Raji (cell line): Measurements from ENCODE around the gene MBD1.

Experiments
- POLR2A ChIP-seq: IDR thresholded peaks from 2 replicates; pipeline ENCODE4 v1.6.1; 2011; ENCODE audit warnings: low read depth, low read length, control low read depth; ENCODE audit not compliant: insufficient read depth

Gene MBD1

DNA sequence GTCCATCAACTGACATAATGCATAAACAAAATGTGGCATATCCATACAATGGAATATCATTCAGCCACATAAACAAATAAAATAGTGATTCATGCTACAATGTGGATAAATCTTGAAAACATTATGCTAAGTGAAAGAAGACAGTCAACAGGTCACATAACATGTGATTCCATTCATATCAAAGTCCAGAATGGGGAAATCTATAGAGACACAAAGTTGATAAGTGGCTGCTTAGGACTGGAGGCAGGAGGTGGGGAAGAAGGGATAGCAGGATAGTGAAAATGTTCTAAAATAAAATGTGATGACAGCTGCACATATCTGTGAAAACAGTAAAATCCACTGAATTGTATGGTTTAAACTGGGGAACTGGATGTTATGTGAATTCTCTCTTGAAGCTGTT lies 33.8 kb downstream of the MBD1 start:
- TF ChIP-seq POLR2A, result no peak

DNA sequence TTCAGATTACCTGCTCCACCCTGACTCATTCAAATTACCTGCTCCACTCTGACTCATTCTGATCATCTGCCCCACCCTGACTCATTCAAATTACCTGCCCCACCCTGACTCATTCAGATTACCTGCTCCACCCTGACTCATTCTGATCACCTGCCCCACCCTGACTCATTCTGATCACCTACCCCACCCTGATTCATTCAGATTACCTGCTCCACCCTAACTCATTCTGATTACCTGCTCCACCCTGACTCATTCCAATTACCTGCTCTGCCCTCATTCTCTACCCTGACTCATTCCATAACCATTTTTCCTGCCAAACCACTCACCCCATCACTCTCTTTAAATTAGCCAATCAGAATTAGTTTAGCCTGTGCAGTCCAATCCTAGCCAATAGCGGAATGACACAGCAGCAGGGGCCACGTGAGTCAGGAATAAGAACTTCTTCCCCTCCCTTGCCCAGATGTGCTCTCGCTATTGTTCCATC lies 41.2 kb downstream of the MBD1 start:
- no peak for TF ChIP-seq POLR2A

DNA sequence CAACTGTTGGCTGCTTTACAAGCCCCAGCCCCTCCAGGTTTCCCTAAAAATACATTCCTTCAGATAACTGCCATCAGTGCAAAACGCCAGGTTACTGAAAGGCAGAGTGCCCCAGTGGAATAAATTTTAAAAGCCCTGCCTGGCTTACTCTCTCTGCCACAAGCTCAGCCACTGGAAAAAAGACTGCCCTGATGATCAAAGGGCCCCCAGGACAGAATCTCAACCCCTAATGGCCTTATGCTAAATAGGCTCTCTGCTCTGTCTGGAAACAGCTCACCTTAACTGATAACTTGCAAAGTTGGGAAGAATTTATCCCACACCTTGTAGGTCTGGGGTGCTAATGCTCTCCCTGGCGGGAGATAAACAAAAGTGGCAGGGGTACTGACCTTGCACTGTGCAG lies 48.9 kb downstream of the MBD1 start:
- no peak for TF ChIP-seq POLR2A

DNA sequence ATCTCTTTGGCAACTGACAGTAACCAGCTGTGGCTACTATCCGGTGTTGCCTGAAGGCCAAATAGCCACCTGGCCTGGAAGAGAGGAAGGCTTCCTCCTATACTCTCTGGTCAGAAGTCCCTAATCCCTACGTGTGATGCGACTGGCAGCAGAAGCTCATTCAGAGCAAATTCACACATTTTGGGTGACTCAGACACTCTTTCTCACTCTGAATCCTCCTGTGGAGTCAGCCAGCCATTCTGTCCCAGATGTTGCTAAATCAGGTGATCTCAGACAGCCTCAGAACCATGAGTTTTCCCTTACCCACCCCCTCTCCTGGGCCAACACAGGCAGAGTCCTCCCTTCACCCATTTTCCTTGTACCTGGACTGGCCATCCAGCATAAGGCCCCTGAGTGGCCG lies 49.7 kb downstream of the MBD1 start:
- TF ChIP-seq POLR2A, result no peak
